Measurements from ENCODE around the gene IARS1.

Gene IARS1

DNA sequence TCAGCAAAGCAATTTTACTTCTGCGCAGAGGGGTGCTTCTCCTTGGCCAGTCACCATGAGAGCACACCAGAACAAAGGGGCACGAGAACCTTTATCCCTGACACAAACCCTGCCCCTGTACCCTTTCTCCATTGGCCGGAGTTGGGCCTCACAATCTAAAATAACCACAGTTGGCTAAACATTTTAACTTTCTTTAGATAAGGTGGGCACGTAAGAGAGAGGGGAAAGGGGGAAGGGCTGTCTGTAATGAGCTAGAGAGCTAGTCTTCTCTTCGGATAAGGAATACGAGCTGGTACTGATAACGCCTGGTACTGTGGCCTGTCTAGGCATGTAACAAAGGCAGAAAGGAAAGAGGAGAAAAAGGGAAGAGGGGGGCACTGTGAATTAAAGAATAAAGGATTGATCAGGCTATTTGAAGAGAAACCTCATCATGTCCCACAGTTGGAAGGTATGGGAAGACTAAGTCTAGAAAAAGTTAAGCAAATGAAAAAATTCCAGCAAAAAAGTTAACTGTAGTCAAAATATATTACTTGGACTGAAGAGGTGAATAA lies 1.8 kb upstream of the IARS1 start:
- DNase-seq (ENCODE audit: low read depth) = no peak

DNA sequence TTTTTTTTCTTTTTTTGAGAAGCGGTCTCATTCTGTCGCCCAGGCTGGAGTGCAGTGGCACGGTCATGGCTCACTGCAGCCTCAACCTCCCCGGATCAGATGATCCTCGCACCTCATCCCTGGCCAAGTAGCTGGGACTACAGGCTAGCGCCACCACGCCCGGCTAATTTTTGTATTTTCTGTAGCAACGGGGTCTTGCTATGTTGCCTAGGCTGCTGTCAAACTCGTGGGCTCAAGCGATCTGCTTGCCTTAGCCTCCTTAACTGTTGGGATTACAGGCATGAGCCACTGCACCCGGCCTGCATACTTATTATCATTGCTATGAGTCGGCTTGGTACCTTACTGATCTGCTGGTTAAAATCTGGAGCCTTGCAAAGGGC lies 790 bp upstream of the IARS1 start:
- peak; percentile 50 for DNase-seq (ENCODE audit: low read depth)

DNA sequence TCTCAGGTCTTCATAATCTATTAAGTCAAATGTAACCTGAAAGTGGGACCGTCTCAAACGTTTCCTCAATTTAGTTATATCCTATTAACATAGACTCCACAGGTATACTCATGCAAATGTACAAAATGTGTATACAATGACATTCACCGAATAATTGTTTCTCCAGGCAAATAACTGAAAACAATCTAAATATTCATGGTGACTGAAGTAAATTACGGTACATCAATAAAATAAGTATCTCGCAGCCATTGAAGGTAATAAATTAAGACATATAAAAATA lies 482 bp downstream of the IARS1 start:
- no peak for DNase-seq (ENCODE audit: low read depth)

DNA sequence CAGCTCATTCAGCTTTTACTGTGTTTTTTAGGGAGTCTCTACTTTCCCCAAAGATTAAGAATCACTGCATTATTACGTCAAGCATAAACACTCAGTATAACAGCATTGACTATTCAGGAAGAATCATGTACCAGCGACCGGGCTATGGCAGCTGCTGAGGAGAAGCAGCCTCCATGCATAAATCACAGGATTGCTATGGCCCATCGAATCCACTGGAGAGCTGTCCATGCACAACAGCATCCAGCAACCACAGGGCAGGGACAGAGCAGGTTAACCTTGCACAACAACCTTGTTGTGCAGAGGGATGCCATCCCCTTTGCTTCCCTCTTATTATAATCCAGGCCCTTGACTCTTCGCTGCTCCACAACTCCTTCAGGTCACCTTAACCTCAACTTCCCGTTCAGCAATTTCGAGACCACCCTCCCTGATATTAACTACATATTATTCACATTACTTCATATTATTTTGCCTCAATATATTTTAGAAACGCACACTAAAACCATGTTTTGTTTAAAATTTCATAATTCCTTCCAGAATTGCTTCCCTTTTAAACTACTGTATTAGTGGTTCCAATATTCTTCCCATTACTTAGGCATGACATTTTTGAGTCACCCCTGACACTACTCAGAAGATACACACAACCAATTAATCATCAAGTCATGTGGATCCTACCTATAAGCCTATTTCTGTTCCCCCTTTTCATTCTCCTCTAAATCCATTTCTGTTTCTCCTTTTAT lies 991 bp downstream of the IARS1 start:
- peak; percentile 37 for DNase-seq (ENCODE audit: low read depth)

DNA sequence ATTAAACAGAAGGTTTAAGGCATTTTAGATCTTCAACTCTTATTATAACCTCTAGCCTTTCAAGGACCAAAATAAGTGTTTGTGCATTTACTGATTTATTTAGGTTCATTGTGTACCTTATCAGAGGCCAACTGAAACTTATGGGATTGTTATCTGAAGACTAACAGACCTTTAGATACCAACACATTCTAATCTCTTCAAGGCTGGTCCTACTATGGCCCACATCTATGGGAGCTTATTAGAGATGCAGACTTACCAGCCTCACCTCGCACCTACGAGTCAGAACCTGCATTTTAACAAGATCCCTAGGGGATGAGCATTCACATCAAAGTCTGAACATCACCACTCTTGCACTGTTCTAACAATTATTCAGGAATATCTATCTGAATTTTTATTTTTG lies 1.9 kb downstream of the IARS1 start:
- no peak for DNase-seq (ENCODE audit: low read depth)

DNA sequence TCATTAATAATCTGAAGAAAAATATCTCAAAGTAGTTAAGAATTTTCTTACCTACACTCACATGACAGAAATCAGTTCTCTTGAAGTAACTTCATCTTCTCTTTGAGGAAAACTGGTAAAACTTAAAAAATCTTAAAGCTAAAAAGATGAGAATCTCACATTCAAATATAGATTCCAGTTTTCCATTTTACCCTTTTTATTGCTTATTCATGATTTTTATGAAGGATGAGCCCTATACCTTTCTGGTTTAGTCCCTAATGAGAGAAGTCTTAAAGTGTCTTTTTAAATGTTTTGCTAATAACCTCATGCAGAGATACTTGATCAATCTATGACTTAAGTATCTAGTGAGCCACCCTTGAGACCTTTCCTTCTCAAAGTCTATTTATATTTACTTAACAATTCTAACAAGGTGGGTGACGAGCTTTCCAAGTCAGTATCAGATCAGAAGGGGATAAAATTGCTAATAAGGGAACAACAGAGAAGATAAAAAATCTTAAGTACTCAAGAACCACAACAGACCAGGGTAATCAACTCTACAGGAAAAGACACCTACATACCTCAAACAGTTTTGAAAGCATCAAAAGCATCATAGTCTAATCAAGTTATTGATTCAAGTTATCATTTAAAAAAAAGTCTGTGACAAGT lies 2.6 kb downstream of the IARS1 start:
- no peak for DNase-seq (ENCODE audit: low read depth)

DNA sequence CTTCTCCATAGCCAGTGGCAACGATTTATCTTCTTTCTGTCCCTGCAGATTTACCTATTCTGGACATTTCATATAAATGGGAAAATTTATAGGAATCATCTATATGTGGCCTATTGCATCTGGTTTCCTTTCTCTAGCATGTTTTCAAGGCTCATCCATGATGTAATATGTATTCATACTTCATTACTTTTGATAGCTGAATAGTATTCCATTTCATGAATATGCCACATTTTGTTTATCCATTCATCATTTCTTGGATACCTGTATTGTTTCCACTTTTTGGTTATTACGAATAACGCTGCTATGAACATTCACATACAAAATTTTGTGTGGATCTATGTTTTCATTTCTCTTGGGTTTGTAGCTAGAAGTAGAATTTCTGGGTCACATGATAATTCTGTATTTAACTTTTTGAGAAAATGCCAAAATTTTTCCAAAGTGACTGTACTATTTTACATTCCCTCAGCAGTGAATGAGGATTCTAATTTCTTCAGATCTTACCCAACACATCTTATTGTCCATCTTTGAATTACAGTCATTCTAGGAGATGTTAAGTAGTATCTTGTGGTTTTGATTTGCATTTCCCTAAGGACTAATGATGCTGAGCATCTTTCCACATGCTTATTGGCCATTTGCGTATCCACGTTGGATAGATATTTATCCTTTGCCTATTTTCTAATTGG lies 3.6 kb downstream of the IARS1 start:
- peak; percentile 77 for DNase-seq (ENCODE audit: low read depth)

DNA sequence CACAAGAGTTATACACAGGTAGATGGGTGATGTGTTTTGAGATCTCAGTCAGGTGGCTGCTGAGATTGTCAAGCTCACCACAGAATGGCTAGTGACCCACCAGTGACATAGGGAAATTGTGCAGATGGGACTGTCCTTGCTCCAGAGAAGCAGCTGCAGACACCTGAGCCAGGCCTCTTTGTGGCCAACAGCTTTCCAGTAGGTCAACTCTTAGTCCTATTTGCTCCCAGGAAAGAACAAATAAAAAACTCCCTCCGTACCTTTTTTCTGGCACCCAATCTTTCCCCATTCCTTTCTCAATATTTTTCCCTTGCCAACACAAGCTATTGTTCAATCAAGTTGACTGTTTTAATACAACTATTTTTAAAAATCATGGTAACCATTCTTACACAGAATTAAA lies 14.2 kb downstream of the IARS1 start:
- no peak for DNase-seq (ENCODE audit: low read depth)

DNA sequence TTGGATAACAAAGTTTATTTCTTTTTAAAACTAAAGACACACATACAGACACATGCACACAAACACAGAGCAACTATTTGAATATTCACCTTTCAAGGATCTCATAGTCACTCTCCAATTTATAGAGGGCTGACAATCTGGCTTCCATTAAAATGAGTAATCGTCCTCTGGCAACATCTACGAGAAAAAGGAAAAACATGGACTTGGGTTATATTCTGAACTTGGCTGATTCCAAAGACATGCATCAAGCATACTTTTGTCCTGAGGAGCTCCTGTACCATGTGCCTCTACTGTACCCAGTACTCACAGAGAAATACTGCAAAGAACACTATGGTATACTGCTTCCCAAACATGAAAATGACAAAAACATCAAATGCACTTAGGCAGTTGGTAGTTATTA lies 15.4 kb downstream of the IARS1 start:
- peak; percentile 90 for DNase-seq (ENCODE audit: low read depth)

DNA sequence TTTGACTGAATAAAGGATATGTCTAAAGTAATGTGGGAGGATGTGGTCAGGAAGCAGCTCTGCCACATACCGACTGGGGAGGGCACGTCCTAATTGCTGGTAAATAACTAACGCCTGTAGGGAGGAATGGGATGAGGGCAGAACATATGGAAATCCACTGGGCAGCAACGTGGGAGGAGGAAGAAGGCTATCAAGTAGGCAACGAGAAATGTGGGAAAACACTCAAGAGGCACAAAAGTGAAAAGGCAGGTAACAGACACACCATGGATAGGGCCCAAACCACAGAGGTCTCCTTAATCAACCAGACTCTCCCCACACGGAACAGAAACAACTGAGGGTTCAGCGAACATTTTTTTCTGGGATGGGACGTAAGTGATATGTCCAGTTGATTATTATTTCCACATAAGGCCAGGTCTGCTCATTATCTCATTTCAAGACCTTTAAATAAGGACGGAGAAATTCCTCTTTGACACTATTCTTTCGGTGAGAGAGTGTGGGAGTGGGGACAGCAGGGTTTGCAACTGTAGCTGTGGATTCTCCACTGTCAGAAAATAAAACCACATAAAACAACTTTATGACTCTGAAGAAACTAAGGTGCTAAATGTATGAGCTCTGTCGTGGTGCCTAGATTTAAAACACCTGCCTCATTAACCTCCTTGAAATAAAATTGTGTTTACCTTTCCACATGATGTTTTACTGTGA lies 17.0 kb downstream of the IARS1 start:
- peak; percentile 54 for DNase-seq (ENCODE audit: low read depth)

DNA sequence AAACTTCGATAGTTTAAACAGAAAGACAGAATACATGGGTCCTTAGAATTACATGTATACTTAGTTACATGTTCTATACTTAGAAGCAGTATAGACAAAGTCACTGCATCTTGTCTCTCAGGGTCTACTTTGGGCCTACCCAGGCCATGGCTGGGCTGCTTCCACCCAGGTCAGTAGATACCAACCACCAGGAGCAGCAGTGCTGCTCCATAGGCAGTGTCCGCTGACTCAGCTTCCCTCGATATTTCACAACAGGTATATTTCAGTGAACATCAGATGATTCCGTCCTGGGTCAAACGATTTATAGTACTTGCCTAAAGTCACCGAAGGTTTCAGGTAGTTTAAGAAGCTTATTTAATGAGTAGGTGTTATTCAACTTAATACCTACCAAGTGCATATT lies 18.0 kb downstream of the IARS1 start:
- no peak for DNase-seq (ENCODE audit: low read depth)

DNA sequence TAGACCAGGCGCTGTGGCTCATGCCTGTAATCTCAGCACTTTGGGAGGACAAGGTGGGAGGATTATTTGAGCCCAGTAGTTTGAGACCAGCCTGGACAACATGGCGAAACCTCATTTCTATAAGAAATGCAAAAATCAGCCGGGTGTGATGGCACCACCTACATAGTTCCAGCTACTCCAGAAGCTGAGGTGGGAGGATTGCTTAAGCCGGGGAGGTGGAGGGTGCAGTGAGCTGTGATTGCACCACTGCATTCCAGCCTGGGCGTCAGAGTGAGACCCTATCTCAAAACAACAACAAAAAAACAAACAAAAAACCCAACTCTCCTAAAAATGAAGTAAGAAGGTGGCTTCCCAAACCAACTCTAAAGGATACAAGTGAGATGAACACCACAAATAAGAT lies 23.0 kb downstream of the IARS1 start:
- no peak for DNase-seq (ENCODE audit: low read depth)

DNA sequence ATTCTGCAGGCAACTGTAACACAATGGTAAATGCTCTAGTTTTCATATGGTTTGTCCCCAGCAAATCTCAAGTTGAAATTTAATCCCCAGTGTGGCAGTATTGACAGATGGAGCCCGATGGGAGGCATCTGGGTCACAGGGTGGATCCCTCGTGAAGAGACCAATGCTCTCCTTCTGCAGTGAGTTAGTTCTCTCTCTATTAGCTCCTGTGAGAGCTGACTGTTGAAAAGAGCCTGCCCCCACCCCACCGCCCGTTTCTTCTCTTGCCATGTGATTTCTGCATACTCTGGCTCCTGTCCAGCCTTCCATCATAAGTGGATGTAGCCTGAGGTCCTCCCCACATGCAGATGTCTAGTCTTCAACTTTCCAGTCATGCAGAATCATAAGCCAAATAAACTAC lies 27.0 kb downstream of the IARS1 start:
- no peak for DNase-seq (ENCODE audit: low read depth)

DNA sequence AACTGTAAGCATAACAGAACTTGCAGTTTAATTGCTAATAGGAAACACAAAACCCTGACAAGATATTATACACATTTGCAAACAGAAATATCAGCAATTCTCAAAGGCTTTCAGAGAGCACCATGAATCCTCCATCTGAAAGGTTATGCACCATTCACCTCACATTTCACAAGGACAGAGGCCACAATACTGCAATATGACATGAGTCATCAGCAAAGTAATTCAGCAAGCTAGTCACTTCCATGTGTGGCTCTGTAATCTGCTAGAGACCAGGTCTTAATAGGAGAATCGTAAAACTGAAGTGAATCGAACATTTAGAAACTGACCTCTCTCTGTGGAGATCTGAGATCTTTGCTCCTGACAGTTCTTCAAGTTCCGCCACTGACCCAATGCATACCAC lies 28.3 kb downstream of the IARS1 start:
- peak; percentile 56 for DNase-seq (ENCODE audit: low read depth)

DNA sequence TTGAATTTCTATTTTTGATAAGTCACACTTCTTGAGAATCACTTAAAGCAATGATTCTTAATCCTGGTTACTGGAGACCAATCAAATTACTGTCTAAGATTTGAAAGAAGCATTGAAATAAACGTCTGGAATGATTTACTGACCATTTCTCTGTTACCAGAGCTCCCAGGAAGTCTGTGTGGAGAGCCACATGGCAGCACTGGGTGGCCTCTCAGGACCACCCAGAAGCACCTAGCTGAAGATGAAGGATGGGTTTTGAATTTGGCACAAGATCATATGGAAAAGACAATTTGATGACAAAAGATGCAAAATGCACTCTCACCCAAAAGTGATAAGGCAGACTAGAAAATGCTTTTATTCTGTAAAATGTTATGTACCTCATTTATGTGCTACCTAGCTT lies 30.4 kb downstream of the IARS1 start:
- no peak for DNase-seq (ENCODE audit: low read depth)

DNA sequence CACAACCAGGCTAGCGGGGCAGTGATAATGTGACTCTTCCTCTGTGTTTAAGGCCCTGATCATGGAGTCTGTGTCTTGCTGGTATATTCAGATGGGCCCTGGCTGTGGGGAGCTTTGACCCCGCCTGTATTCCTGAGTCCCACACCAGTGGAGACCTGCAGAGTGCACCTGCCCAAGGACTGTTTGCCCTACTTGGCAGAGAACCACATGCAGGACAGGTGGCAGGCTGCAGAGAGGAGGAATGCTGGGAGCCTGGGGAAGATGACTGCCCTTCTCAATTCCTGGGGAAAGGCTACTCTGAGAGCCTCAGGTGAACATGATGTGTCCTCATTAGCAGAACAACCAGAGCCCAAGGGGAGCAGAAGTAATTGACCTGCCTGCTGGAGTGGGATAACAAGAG lies 36.2 kb downstream of the IARS1 start:
- no peak for DNase-seq (ENCODE audit: low read depth)

DNA sequence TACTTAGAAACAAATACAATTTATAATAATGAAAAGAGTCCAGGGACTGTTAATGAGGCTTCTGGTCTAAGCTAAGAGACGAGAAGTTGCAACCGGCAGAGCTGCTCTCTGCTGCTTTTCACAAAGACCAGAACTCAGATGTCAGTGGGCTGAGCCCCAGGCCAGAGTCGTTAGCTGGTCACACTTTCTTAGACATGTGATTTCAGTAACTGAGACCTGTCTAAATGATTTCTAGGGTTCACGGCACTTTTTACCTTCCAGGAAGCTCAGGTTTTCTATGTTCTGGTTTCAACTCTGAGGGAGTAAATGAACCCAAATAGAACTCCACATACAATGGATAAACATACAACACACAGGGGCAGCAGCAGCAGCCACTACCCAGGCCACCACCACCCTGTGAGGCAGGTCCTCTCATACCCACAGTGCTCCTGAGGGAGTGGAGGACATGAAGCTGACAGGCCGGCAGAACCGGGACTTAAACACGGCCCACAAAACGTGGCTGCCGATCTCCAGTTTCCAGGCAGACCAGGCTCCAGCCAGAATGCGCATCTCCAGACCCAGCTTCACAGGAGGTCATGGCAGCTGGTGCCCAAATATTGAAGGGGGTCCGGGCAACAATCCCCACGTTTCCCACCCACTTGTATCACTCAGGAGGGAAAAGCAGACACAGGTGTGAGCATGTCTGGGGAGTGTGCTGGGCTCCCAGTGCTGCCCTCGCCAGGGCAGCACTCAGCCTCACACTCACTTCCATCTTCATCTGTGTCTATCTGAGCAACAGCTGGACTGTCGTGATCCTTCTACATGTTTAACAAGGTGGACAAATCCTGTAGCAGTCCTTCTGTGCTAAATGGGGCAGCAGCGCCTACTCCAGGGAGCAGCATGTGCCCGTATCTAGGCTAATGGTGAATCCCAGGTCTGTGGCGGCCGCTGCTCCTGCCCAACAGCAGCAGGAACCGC lies 38.8 kb downstream of the IARS1 start:
- DNase-seq (ENCODE audit: low read depth) = no peak

DNA sequence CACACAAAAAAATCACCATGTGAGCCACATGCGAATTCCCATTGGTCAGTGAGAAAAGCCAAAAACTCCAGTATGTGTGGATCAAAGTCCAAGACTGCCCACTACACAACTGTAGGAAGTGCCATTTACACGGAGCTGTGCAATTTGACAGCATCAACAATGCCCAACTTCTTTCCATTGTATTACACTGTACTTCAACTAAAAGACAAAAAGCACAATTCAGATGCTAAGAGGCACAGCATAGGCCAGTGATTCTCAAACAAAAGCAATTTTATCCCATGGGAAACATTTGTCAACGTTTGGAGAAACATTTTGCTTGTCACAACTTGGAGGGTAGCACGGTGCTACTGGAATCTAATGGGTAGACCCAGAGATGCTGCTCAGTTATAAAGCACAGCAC lies 39.8 kb downstream of the IARS1 start:
- no peak for DNase-seq (ENCODE audit: low read depth)

DNA sequence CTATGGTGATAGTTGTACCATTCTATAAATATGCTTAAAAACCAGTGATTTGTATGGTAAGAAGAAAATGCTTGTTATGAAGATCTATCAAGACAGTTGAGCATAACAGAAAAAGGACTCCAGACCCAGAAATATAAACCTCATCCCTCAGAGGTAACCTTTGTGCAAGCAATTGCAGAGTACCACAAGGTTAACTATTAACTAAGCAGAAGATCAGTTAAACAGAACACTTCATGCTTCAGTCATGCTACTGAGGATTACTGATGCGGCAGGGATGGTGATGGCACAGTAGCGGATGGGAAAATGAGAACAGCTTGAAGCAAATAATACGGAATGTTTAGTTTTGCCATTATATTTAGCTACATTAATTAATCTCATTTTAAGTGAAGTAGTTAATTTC lies 45.5 kb downstream of the IARS1 start:
- no peak for DNase-seq (ENCODE audit: low read depth)

DNA sequence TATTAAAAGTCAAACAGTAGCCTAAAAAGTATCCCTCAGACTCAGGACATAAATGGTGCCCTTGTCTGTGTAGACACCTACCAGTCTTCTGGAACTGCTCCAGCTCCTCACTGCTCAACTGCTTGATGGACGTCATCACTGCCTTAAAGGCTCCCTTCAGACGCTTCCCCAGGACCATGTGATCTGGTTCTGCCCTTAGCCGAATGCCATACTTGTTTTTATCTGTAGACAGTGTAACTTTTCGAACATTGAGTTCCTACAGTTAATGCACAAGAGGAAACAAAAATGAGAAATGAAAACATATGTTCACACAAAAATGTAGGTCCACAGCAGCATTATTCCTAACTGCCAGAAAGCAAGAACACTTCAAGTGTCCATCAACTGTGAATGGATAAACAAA lies 46.2 kb downstream of the IARS1 start:
- peak; percentile 7 for DNase-seq (ENCODE audit: low read depth)

DNA sequence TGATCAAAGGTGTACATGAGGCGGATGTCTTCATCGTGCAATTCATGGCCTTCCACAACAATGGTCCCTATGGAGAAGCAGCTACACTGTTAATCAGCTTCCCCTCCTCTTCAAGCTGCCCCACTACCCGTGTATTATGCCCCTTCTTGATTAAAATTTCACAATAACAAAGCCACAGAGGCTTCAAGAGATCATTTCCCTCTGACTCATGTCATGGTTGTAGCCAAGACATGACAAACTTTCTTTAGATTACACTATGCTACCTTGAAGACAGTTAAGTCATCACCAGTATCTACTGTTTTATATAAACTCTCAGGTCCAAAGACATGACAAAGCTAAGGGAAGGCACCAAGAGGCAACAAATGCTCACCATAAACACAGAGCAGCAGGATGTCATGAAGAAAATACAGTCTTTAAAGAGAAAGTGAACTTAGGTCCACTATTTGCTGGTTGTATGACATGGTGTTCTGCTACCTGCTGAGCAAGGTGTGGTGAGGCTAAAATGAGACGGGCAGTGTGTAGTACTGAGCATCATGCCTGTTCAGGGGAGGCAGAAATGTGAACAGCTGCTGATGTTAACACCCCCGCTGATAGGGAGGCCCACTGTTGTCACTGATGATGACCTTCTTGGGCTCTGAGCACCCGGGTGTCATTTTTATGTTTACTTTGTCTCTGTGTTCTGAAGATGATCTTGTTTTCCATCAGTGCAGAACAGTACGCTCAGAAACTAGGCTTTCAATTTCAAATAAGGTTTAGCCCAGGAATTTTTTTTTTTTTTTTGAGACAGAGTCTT lies 48.3 kb downstream of the IARS1 start:
- peak; percentile 88 for DNase-seq (ENCODE audit: low read depth)
